GM12801 (cell line): ENCODE measurements around the gene VPS13D.

Experiments used
- TF ChIP-seq, protein P1 (sequence below): IDR thresholded peaks from one replicate; pipeline ENCODE4 v1.5.1; 2011; ENCODE audit warnings: control low read depth; ENCODE audit not compliant: insufficient read length; ENCODE audit errors: extremely low read depth

VPS13D gene

DNA sequence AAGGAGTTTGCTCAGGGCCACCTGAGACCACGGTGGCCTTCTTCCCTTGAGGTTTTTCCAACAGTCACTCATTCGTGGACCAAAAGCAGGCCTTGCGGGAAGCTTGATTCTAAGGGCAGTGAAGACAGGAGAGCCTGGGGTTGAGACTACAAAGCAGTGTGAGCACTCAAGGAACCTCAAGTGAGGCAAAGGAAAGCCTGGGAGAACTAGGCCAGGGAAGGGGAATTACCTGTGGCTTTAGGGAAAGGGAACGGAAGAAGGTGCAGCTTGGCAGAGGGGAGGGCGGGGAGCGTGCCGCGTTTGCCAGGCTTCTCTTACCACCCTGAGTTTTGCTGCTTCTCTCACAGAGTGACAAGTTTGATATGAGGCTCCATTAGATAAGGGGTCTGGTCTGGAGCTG, 273.9 kb downstream of the VPS13D start:
- TF ChIP-seq, protein P1, sequence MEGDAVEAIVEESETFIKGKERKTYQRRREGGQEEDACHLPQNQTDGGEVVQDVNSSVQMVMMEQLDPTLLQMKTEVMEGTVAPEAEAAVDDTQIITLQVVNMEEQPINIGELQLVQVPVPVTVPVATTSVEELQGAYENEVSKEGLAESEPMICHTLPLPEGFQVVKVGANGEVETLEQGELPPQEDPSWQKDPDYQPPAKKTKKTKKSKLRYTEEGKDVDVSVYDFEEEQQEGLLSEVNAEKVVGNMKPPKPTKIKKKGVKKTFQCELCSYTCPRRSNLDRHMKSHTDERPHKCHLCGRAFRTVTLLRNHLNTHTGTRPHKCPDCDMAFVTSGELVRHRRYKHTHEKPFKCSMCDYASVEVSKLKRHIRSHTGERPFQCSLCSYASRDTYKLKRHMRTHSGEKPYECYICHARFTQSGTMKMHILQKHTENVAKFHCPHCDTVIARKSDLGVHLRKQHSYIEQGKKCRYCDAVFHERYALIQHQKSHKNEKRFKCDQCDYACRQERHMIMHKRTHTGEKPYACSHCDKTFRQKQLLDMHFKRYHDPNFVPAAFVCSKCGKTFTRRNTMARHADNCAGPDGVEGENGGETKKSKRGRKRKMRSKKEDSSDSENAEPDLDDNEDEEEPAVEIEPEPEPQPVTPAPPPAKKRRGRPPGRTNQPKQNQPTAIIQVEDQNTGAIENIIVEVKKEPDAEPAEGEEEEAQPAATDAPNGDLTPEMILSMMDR: no peak

DNA sequence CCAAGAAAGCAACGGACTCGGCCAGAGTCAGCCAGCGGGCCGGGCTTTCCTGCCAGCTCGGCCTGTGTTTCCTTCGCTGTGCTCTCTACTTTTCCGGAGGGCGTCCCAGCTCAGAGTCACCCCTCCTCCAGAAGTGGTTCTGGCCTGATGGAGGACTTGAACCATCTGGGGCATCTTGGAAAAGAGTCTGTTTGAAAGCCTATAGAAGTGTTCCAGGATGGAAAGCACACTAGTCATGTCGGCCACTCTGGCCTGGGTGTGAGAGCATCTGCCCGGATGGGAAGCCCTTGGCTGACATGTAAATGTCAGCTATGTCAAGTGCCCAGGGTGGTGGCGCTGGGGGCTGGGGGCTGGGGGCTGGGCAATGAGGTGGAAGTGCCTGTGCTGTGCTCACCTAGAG, 274.8 kb downstream of the VPS13D start:
- TF ChIP-seq, protein P1: no peak

DNA sequence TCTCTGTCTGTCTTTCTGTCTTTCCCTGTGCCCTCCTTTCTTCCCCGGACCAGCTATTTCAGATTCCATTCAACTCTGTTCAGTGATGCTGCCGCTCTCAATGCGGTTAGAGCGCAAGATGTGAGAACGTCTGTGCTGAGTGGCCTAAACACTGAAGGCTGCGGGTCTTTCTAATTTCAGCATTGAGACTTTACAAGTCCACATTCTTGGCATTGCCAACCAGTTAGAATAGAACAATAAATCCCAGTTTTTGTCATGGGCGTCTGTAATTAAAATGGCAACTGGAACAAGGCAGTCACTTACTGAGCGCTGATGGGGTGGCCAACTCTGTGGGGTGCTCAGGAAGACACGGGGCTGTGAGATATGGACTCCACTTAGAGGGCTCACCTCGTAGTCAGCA, 275.4 kb downstream of the VPS13D start:
- TF ChIP-seq, protein P1: no peak

DNA sequence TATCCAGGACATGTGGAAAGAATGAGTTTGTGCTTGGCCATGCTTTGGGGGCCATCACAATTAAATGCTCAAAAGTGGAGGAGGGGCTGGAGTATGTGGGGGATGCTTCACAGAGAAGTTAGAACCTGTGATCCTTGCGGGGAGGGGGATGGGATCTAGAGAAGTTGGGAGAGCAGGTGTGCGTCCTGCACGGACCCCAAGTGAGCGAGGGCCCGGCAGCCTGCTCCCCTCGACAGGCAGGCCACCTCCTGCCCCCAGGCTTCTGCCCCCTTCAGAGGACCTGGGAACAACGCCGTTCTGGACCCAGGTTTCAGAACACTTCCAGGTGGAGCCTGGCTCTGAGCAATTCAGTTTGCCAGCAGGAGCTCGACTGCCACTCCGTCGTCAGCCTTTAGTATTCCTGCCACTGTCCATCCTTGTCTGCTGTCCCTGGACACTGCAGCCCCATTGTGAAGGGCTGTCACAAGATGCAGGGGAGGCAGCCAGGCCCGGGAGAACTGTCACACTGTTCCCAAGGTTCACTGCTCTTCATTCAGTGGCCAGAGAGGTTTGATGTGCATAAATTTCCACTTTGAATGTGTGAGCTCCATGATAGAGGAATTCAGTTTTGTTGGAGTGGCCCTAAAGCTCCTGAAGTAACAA, 275.9 kb downstream of the VPS13D start:
- TF ChIP-seq, protein P1: no peak

DNA sequence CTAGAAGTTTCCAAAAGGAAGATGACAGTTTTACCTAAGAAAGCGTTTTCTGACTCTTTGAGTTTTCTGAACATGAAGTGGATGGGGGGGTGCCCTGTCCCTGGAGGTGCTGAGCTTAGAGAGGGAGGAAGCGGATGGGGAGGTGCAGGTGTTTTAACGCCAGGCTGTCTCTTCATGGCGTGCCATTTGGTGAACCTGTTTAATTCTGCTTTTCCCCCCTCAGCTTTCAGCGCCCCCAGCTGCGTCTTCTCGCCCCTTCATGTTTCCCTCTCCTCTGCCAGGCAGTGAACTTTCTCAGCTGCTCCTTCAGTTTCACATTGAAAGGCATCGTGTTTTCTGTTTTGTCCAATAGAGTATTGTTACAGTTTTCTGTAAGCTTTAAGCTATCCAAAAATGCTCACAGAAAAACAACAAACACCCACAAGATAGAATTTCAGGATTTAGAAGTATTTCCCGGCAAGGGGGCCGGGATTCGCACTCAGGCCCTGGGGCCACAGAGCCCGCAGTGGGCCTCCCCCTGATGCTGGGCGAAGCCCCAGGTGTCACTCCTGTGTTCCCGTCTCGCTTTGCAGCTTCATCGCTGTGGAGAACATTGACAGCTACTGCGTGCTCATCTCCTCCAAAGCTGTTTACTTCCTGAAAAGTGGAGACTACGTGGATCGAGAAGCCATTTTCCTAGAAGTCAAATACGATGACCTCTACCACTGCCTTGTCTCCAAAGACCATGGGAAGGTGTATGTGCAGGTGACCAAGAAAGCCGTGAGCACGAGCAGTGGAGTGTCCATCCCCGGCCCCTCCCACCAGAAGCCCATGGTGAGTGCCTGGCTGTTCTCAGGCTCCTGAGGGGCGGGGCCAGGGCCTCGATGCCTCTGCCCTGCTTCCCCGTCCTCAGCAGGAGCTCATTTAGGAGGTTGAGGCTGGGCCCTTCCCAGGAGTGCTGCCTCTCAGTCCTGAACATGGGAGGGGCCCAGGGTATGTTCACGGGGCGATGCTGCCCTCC, 276.8 kb downstream of the VPS13D start:
- TF ChIP-seq, protein P1: no peak

DNA sequence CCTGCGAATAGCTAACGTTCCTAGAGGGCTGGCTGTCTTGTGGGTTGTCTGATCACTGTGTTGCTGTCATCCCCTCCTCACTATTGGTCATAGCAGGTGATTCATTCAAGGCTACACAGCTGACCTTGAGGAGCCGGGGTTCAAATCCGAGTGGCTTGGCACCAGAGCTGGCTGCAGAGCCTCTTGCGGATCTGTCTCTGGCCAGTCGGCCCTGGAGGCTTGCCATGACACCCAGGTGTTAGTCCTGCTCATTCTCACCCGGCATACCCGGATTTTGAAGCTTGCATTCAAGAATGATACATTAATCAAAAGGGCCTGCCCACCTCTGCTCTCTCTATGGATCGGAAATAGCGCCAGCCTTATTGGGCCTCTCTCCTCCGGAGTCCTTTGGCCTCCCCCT, 277.8 kb downstream of the VPS13D start:
- TF ChIP-seq, protein P1: no peak

DNA sequence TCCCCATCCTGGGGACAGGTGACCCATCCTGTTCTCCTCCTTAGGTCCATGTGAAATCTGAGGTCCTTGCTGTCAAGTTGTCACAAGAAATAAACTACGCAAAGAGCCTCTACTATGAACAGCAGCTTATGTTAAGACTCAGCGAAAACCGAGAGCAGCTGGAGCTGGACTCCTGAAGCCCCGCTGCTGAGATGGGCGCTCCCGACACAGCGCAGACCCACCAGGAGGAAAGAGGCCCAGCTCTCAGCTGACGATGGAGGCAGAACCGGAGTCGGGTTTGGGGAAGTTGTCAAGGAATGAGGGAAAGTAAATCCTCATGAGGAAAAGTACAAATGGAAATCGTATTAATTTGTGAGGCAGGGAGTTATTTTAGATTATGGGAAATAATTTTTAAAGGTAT, 279.0 kb downstream of the VPS13D start:
- TF ChIP-seq, protein P1: no peak
